ENCODE measurements around the gene EPHA8.

EPHA8 gene

GRCh38 chr1:22525646-22526045 is 37.6 kb upstream of the EPHA8 start:
- H3K36me3 ChIP-seq (ENCODE audit: control insufficient read depth in 2 of 2, insufficient read depth in 1 of 2, low read length in 2 of 2): peaks cover 0 to 77% of the 10 kb centered on the region in 2 experiments; a peak in 1 of 3 replicates
- CTCF ChIA-PET: no interaction called here

GRCh38 chr1:22526098-22526497 is 37.2 kb upstream of the EPHA8 start:
- Histone ChIP-seq H3K36me3 (ENCODE audit: control insufficient read depth in 2 of 2, insufficient read depth in 1 of 2, low read length in 2 of 2) (peaks cover 0 to 72% of the 10 kb centered on the region in 2 experiments; a peak in 1 of 3 replicates), H3K27ac (ENCODE audit: extremely low read depth, low read depth, low read length) (no peak overlapping the region), H3K9me3 (ENCODE audit: control insufficient read depth, insufficient read depth, low read depth, low read length) (no peaks in the 10 kb centered on the region), H3K4me1 (ENCODE audit: control insufficient read depth, insufficient read depth, low read length) (no peaks in the 10 kb centered on the region), H3K4me3 (ENCODE audit: low read depth, low read length) (no peak overlapping the region)
- POLR2A ChIA-PET: no interaction called here
- CTCF ChIA-PET: no interaction called here
- no peak for TF ChIP-seq ZNF362 (tag by site-specific recombination; IDR thresholded peaks at IDR 0.05)
- TF ChIP-seq EGR2 (tag by site-specific recombination; IDR thresholded peaks at IDR 0.05; ENCODE audit: low read depth): no peak
- TF ChIP-seq ZNF48 (tag by site-specific recombination; IDR thresholded peaks at IDR 0.05): no peak

More at GRCh38 chr1:22525646-22526045, 37.6 kb upstream of the EPHA8 start:
- no peaks in the 10 kb centered on the region for H3K9me3 ChIP-seq (ENCODE audit: control insufficient read depth, insufficient read depth, low read depth, low read length)
- no peak overlapping the region for H3K27ac ChIP-seq (ENCODE audit: extremely low read depth, low read depth, low read length)
- POLR2A ChIA-PET: no interaction called here
- no peaks in the 10 kb centered on the region for H3K4me1 ChIP-seq (ENCODE audit: control insufficient read depth, insufficient read depth, low read length)
- H3K4me3 ChIP-seq (ENCODE audit: low read depth, low read length): no peak overlapping the region
- TF ChIP-seq SCRT1 (tag by site-specific recombination; IDR thresholded peaks at IDR 0.05; ENCODE audit: borderline replicate concordance): no peak
- no peak for TF ChIP-seq SP7 (tag by site-specific recombination; IDR thresholded peaks at IDR 0.05)
- TF ChIP-seq CTCF (tag by site-specific recombination; IDR thresholded peaks at IDR 0.05): no peak
- TF ChIP-seq MEIS1 (CRISPR knock-in tag; IDR thresholded peaks at IDR 0.05; ENCODE audit: borderline replicate concordance): no peak
- no peak for TF ChIP-seq ZNF302 (tag by site-specific recombination; IDR thresholded peaks at IDR 0.05; ENCODE audit: low read depth)
- no peak for TF ChIP-seq ZFP3 (tag by site-specific recombination; IDR thresholded peaks at IDR 0.05; ENCODE audit: low read depth)
- TF ChIP-seq ZBTB20 (tag by site-specific recombination; IDR thresholded peaks at IDR 0.05): no peak
- no peak for TF ChIP-seq ZBTB17 (tag by site-specific recombination; IDR thresholded peaks at IDR 0.05)
- no peak for TF ChIP-seq ZNF2 (tag by site-specific recombination; IDR thresholded peaks at IDR 0.05)
- TF ChIP-seq ZNF404 (tag by site-specific recombination; IDR thresholded peaks at IDR 0.05): no peak
- TF ChIP-seq TRIM28 (IDR thresholded peaks at IDR 0.05; ENCODE audit: borderline replicate concordance, low read length): no peak
- no peak for TF ChIP-seq ZNF624 (tag by site-specific recombination; IDR thresholded peaks at IDR 0.05)
- no peak for TF ChIP-seq TSHZ1 (tag by site-specific recombination; IDR thresholded peaks at IDR 0.05; ENCODE audit: borderline replicate concordance)

GRCh38 chr1:22526677-22527076 is 36.6 kb upstream of the EPHA8 start:
- H3K4me3 ChIP-seq (ENCODE audit: low read depth, low read length): no peak overlapping the region
- H3K27ac ChIP-seq (ENCODE audit: extremely low read depth, low read depth, low read length): no peak overlapping the region
- CTCF ChIA-PET: interaction anchor here (1.4 kb wide), 1 partner anchor 14 kb away, joined by 4 read pairs; no protein-coding TSS in a partner anchor
- no peaks in the 10 kb centered on the region for H3K4me1 ChIP-seq (ENCODE audit: control insufficient read depth, insufficient read depth, low read length)
- no peaks in the 10 kb centered on the region for H3K9me3 ChIP-seq (ENCODE audit: control insufficient read depth, insufficient read depth, low read depth, low read length)
- POLR2A ChIA-PET: no interaction called here
- H3K36me3 ChIP-seq (ENCODE audit: control insufficient read depth in 2 of 2, insufficient read depth in 1 of 2, low read length in 2 of 2): peaks cover 0 to 66% of the 10 kb centered on the region in 2 experiments; a peak in 1 of 3 replicates
- TF ChIP-seq ZNF2 (tag by site-specific recombination; IDR thresholded peaks at IDR 0.05): no peak
- no peak for TF ChIP-seq YY2 (tag by site-specific recombination; IDR thresholded peaks at IDR 0.05)
- TF ChIP-seq PBX3 (CRISPR knock-in tag; IDR thresholded peaks at IDR 0.05): no peak
- no peak for TF ChIP-seq BCL11A (tag by site-specific recombination; IDR thresholded peaks at IDR 0.05; ENCODE audit: low read depth)
- TF ChIP-seq KLF1 (tag by site-specific recombination; IDR thresholded peaks at IDR 0.05): no peak
